HepG2 (cell line): ENCODE data around the gene PLCB1. TPM values are rescaled to one million over a fixed set of nuclear protein-coding genes. Genes with fewer than 3 reads are reported as not detected.

Experiments
- ATAC-seq: fragments of 200-7000 bp; cut with Tn5 transposase; 3 replicates; pipeline ENCODE4 v1.9.1; 2020; ENCODE audit warnings: mild to moderate bottlenecking, moderate library complexity
- BruUV-seq: library from RNA; stranded (reverse); fragments of 400-500 nt; replicated peaks from 2 replicates; lab custom pipeline; 2021; lab: Mats Ljungman, UMichigan
- CTCF ChIA-PET: fragments of 300-600 bp; formaldehyde crosslinking; extraction: SDS; loops from one replicate; lab custom pipeline; 2021; ENCODE audit warnings: low total read pairs, inconsistent platforms, low intra/inter-chr PET ratio; lab: Yijun Ruan, JAX
- POLR2A ChIA-PET: fragments of 350-600 bp; sonication (Branson Sonifier 250); formaldehyde crosslinking; loops from one replicate; lab custom pipeline; 2020; ENCODE audit warnings: antibody characterized with exemption, inconsistent platforms; lab: Yijun Ruan, JAX
- DNase-seq: peaks from one replicate; pipeline ENCODE4 v3.0.0-alpha.2; 2015; ENCODE audit warnings: low spot score
- FAIRE-seq: peaks from 3 replicates; lab custom pipeline; 2011; peaks lifted over from hg19 to GRCh38; lab: Jason Lieb, UNC
- H2AFZ ChIP-seq: one replicate; pipeline ENCODE4 v1.6.1; 2011; ENCODE audit warnings: low read length, inconsistent platforms
- H3K27ac ChIP-seq: fragments of 300-600 bp; 3 replicates; pipeline ENCODE4 v1.8.0; 2011; ENCODE audit warnings: mixed run types, mild to moderate bottlenecking, mixed read lengths, low read length, inconsistent platforms; ENCODE audit not compliant: insufficient read depth; ENCODE audit errors: extremely low read length
- H3K27me3 ChIP-seq, 2 experiments: fragments of 200-600 bp in 1 of 2; 2 replicates in 1 of 2; 3 replicates in 1 of 2; pipeline versions ENCODE4 v1.6.0 to v1.8.0; 2011; ENCODE audit warnings: low read length in 2 of 2, mild to moderate bottlenecking in 2 of 2, moderate library complexity in 2 of 2, inconsistent platforms in 1 of 2; ENCODE audit not compliant: insufficient read depth in 2 of 2, control insufficient read depth in 1 of 2
- H3K36me3 ChIP-seq, 2 experiments: fragments of 200-600 bp in 1 of 2; replicated peaks in 1 of 2; 2 replicates in 1 of 2; 3 replicates in 1 of 2; pipeline versions ENCODE4 v1.5.1 to v1.8.0; 2011; ENCODE audit warnings: low read length in 2 of 2, inconsistent platforms in 1 of 2; ENCODE audit not compliant: insufficient read depth in 2 of 2, control insufficient read depth in 1 of 2
- H3K4me1 ChIP-seq: 2 replicates; pipeline ENCODE4 v1.5.1; 2012; ENCODE audit warnings: low read length, inconsistent platforms; ENCODE audit not compliant: insufficient read depth
- H3K4me2 ChIP-seq: 2 replicates; pipeline ENCODE4 v1.6.0; 2011; ENCODE audit warnings: low read depth, low read length, inconsistent platforms
- H3K4me3 ChIP-seq, 3 experiments: fragments of 200-600 bp in 1 of 3; sonication (generic), shearing (Covaris generic) in 1 of 3; replicated peaks in 1 of 3; 2 replicates each; pipeline ENCODE4 v1.5.1; 2011 to 2016; ENCODE audit warnings: low read length in 3 of 3, inconsistent platforms in 2 of 3, low read depth in 2 of 3, mild to moderate bottlenecking in 2 of 3, control low read depth in 1 of 3, mixed read lengths in 1 of 3; ENCODE audit not compliant: insufficient read depth in 1 of 3
- H3K79me2 ChIP-seq: one replicate; pipeline ENCODE4 v1.6.1; 2011; ENCODE audit warnings: low read length, inconsistent platforms; ENCODE audit not compliant: insufficient read depth
- H3K9ac ChIP-seq: 2 replicates; pipeline ENCODE4 v1.6.0; 2011; ENCODE audit warnings: mild to moderate bottlenecking, low read depth, low read length, inconsistent platforms; ENCODE audit not compliant: insufficient read depth
- H3K9me3 ChIP-seq: 2 replicates; pipeline ENCODE4 v1.5.1; 2012; ENCODE audit warnings: mild to moderate bottlenecking, low read length
- H4K20me1 ChIP-seq: 2 replicates; pipeline ENCODE4 v1.6.0; 2011; ENCODE audit warnings: inconsistent platforms, mild to moderate bottlenecking, low read length, moderate library complexity; ENCODE audit not compliant: insufficient read depth
- ETV5 ChIP-seq: IDR thresholded peaks from 2 replicates; pipeline ENCODE4 v1.6.1; 2018; ENCODE audit warnings: missing biosample characterization, missing genetic modification reagents, inconsistent platforms, borderline replicate concordance
- PHF21A ChIP-seq: sonication (generic); formaldehyde crosslinking; IDR thresholded peaks from 2 replicates; pipeline ENCODE4 v1.5.0; 2020; ENCODE audit warnings: mild to moderate bottlenecking, missing genetic modification reagents
- RAD21 ChIP-seq: fragments of 450-650 bp; formaldehyde crosslinking; IDR thresholded peaks from 2 replicates; pipeline ENCODE4 v1.5.0; 2020; ENCODE audit warnings: mild to moderate bottlenecking
- ZKSCAN8 ChIP-seq: IDR thresholded peaks from 2 replicates; pipeline ENCODE4 v1.6.1; 2016; ENCODE audit warnings: borderline replicate concordance, missing genetic modification reagents, missing compliant biosample characterization
- ZMYM4 ChIP-seq: sonication (generic); formaldehyde crosslinking; IDR thresholded peaks from 2 replicates; pipeline ENCODE4 v1.8.1; 2023; ENCODE audit warnings: mild to moderate bottlenecking, missing genetic modification reagents
- ZNF331 ChIP-seq: sonication (generic); formaldehyde crosslinking; IDR thresholded peaks from 2 replicates; pipeline ENCODE4 v1.4.0; 2020; ENCODE audit warnings: missing genetic modification reagents
- ZNF614 ChIP-seq: IDR thresholded peaks from 2 replicates; pipeline ENCODE4 v1.6.1; 2018; ENCODE audit warnings: missing biosample characterization, missing genetic modification reagents, inconsistent platforms, borderline replicate concordance
- ZNF746 ChIP-seq: sonication (generic); formaldehyde crosslinking; IDR thresholded peaks from 2 replicates; pipeline ENCODE4 v1.8.0; 2022; ENCODE audit warnings: mild to moderate bottlenecking, missing genetic modification reagents
- WGBS: methylation state at CpG from one replicate; pipeline ENCODE4 v1.1.6; 2017; ENCODE audit warnings: low lambda C conversion rate; 5-methylcytosine and 5-hydroxymethylcytosine counted together
- in situ Hi-C: cut with HindIII; loops from 2 replicates; pipeline ENCODE4 v1.10.0; 2017; ENCODE audit warnings: low pct_unique_long_range_greater_than_20kb; ENCODE audit not compliant: extremely low pct_ligation_motif_present
- intact Hi-C: fragments of 100-400 bp; cut with micrococcal nuclease; formaldehyde crosslinking; loops from one replicate; pipeline ENCODE4 v1.10.0; 2022; ENCODE audit not compliant: unreplicated experiment
- polyA plus RNA-seq, 8 experiments: library from polyadenylated mRNA; depleted of rRNA in 3 of 8; stranded (reverse) in 7 of 8; unstranded in 1 of 8; fragments of >200 nt; fragmentation: Illumina TruSeq in 4 of 8; extraction: Trizol in 4 of 8; gene quantifications; 2 replicates each; pipeline versions ENCODE4 v1.2.1 to v1.2.3, GENCODE V29; 2011 to 2016; ENCODE audit warnings: low read depth in 4 of 8, missing spikeins in 1 of 8, mixed read lengths in 1 of 8; ENCODE audit not compliant: insufficient read depth in 1 of 8
- total RNA-seq, 5 experiments: library from RNA; depleted of rRNA; stranded (reverse); fragments of >200 nt; fragmentation: Illumina TruSeq; extraction: Trizol; gene quantifications; 2 replicates each; pipeline ENCODE4 v1.2.3, GENCODE V29; 2016; ENCODE audit warnings: low read depth in 1 of 5
- TF ChIP-seq, protein P1 (sequence below): sonication (generic); formaldehyde crosslinking; IDR thresholded peaks from 2 replicates; pipeline ENCODE4 v1.8.0; 2022; ENCODE audit warnings: mild to moderate bottlenecking, missing genetic modification reagents, moderate library complexity
- TF ChIP-seq, protein P2 (sequence below), 2 experiments: sonication (generic) in 1 of 2; formaldehyde crosslinking in 1 of 2; IDR thresholded peaks; 2 replicates each; pipeline versions ENCODE4 v1.4.0 to v1.6.1; 2016 to 2020; ENCODE audit warnings: borderline replicate concordance in 1 of 2, low read depth in 1 of 2, mild to moderate bottlenecking in 1 of 2, missing genetic modification reagents in 1 of 2
- TF ChIP-seq, protein P3 (sequence below): IDR thresholded peaks from 2 replicates; pipeline ENCODE4 v1.6.1; 2016; ENCODE audit warnings: missing compliant biosample characterization, missing genetic modification reagents, borderline replicate concordance
- TF ChIP-seq, protein P4 (sequence below): sonication (generic); formaldehyde crosslinking; IDR thresholded peaks from 2 replicates; pipeline ENCODE4 v1.8.0; 2022; ENCODE audit warnings: mild to moderate bottlenecking, missing genetic modification reagents, borderline replicate concordance

PLCB1 gene
- total and polyA plus RNA-seq, 2 of the 13 experiments (the other 11 are each of a cell fraction or from before 2014, with no cell fraction given): 42.4 to 55.9 TPM

DNA sequence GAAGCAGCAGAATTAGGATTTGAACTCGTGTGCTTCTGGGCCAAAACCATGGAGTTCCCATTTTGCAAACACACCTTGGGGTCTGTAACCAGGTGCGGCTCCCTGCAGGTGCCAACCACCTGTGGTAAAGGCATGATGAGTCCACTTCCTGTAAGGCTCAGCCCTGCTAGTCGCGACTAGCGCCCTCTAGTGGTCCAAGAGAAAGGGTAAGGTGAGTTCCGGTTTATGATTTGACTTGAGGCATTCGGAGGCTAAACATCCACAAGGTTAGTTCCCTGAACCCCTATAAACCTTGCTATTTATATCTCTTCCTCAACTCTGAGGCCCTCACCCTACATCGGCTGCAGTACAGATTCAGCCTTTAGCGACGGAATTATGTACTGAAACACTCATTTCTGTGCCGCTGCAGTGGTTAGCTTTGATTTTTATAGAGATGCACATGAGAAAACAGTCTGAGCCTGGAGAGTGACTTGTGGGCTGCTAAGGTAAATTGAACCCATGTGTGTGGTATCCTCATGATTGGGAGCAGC is 173.4 kb downstream of the PLCB1 start:
- H2AFZ ChIP-seq: no peak overlapping the region
- peaks cover 4% of the 10 kb centered on the region; the same call in 1 of the 2 replicates for H4K20me1 ChIP-seq
- no peak overlapping the region for H3K9ac ChIP-seq
- BruUV-seq: no TSS peak
- H3K79me2 ChIP-seq: peaks cover under 1% of the 10 kb centered on the region
- H3K4me1 ChIP-seq: no peaks in the 10 kb centered on the region
- POLR2A ChIA-PET: no interaction called here
- H3K4me2 ChIP-seq: no peak overlapping the region
- ATAC-seq (peak; percentile 97), FAIRE-seq (peak; percentile 52), DNase-seq (peak; percentile 83)
- H3K36me3 ChIP-seq: peaks cover 0 to 2% of the 10 kb centered on the region in 2 experiments; a peak in 1 of 5 replicates
- H3K27ac ChIP-seq: no peak overlapping the region
- CTCF ChIA-PET: interaction anchor here (1.0 to 2.9 kb wide), 5 partner anchors 84 to 262 kb away, joined by 3 to 23 read pairs (median 4); partner anchors contain the start of gene PLCB1
- no peak overlapping the region for H3K4me3 ChIP-seq
- in situ Hi-C loops (loop anchor here (10.0 kb wide), 1 partner anchor 261 kb away; no protein-coding TSS in a partner anchor), intact Hi-C loops (loop anchor here (1.0 to 5.0 kb wide), 5 partner anchors 9 to 173 kb away; partner anchors contain the start of gene PLCB1)
- no peaks in the 10 kb centered on the region for H3K27me3 ChIP-seq
- WGBS: 64% methylated on average over 11 of the region's 11 CpGs
- no peaks in the 10 kb centered on the region for H3K9me3 ChIP-seq
- TF ChIP-seq ZKSCAN8 (CRISPR knock-in tag): peak; percentile 44; the same call in 1 of the 2 replicates
- peak; percentile 84; the same call in 1 of the 2 replicates for TF ChIP-seq ETV5
- TF ChIP-seq, protein P1, sequence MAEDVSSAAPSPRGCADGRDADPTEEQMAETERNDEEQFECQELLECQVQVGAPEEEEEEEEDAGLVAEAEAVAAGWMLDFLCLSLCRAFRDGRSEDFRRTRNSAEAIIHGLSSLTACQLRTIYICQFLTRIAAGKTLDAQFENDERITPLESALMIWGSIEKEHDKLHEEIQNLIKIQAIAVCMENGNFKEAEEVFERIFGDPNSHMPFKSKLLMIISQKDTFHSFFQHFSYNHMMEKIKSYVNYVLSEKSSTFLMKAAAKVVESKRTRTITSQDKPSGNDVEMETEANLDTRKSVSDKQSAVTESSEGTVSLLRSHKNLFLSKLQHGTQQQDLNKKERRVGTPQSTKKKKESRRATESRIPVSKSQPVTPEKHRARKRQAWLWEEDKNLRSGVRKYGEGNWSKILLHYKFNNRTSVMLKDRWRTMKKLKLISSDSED (CRISPR knock-in tag): no peak
- TF ChIP-seq ZNF614 (CRISPR knock-in tag): peak; percentile 77; the same call in 1 of the 2 replicates
- peak; percentile 87 for TF ChIP-seq RAD21 (CRISPR knock-in tag)
- TF ChIP-seq ZNF746 (CRISPR knock-in tag): 0 out of 2 replicates have a peak, but pooled peaks have one; percentile 20
- TF ChIP-seq, protein P2, sequence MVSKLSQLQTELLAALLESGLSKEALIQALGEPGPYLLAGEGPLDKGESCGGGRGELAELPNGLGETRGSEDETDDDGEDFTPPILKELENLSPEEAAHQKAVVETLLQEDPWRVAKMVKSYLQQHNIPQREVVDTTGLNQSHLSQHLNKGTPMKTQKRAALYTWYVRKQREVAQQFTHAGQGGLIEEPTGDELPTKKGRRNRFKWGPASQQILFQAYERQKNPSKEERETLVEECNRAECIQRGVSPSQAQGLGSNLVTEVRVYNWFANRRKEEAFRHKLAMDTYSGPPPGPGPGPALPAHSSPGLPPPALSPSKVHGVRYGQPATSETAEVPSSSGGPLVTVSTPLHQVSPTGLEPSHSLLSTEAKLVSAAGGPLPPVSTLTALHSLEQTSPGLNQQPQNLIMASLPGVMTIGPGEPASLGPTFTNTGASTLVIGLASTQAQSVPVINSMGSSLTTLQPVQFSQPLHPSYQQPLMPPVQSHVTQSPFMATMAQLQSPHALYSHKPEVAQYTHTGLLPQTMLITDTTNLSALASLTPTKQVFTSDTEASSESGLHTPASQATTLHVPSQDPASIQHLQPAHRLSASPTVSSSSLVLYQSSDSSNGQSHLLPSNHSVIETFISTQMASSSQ (IDR thresholded peaks at IDR 0.05; ENCODE audit: low read depth): no peak
- TF ChIP-seq, protein P2 (CRISPR knock-in tag; IDR thresholded peaks at IDR 0.05; ENCODE audit: borderline replicate concordance): no peak
- peak; percentile 97 for TF ChIP-seq ZMYM4 (CRISPR knock-in tag)
- 0 out of 2 replicates have a peak, but pooled peaks have one; percentile 23 for TF ChIP-seq PHF21A (CRISPR knock-in tag)
- TF ChIP-seq ZNF331 (CRISPR knock-in tag): peak; percentile 41; the same call in 1 of the 2 replicates
- TF ChIP-seq, protein P3, sequence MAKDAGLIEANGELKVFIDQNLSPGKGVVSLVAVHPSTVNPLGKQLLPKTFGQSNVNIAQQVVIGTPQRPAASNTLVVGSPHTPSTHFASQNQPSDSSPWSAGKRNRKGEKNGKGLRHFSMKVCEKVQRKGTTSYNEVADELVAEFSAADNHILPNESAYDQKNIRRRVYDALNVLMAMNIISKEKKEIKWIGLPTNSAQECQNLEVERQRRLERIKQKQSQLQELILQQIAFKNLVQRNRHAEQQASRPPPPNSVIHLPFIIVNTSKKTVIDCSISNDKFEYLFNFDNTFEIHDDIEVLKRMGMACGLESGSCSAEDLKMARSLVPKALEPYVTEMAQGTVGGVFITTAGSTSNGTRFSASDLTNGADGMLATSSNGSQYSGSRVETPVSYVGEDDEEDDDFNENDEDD (CRISPR knock-in tag): 0 out of 2 replicates have a peak, but pooled peaks have one; percentile 15
- TF ChIP-seq, protein P4, sequence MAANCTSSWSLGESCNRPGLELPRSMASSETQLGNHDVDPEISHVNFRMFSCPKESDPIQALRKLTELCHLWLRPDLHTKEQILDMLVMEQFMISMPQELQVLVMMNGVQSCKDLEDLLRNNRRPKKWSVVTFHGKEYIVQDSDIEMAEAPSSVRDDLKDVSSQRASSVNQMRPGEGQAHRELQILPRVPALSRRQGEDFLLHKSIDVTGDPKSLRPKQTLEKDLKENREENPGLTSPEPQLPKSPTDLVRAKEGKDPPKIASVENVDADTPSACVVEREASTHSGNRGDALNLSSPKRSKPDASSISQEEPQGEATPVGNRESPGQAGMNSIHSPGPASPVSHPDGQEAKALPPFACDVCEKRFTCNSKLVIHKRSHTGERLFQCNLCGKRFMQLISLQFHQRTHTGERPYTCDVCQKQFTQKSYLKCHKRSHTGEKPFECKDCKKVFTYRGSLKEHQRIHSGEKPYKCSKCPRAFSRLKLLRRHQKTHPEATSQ (CRISPR knock-in tag): peak; percentile 45; the same call in 1 of the 2 replicates
